Measurements from ENCODE around the gene GET4. TPM values are rescaled to one million over a fixed set of nuclear protein-coding genes. Genes with fewer than 3 reads are reported as not detected.
"Not testable (repeated sequence)": the region's sequence is repeated elsewhere in the genome, so short reads cannot be mapped to it uniquely, and the experiment has no call there.

Gene GET4
- total RNA-seq, 1 experiment from 2014 or later = 50.2 TPM

- DNase-seq (ENCODE audit: low read depth) = no peak
Observed at GRCh38 chr7:869348-869747, 7.0 kb upstream of the GET4 start.

DNA sequence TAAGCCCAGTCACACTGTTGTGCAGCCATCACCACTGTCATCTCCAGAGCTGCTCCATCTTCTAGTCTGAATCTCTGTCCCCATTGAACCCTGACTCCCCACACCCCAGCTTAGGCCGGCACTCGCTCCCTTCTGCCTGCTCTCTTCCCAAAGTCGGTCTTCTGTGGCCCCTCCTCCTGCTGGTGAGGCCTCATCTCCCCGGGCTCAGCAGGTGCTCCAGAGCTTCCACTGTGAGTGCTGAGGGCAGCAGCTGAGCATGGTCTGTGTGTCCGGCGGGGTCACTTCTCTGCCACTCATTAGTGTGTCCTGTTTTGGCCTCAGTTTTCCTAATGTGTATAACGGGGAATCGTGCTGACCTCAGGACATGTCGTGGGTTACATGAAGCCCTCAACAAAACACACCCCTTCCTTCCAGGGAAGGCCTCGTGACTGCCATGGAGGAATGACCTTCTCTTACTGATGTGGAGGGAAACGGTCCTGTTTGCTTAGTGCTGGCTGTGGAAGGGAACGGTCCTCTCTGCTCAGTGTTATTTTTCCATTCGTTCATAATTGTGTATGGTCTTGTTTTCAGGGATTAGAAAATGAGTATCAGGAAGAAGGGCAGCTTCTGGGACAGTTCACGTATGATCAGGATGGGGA lies 4.3 kb upstream of the GET4 start:
- DNase-seq (ENCODE audit: low read depth) = no peak

GRCh38 chr7:872685-873084 lies 3.7 kb upstream of the GET4 start:
- DNase-seq (ENCODE audit: low read depth) = not testable (repeated sequence)

- DNase-seq (ENCODE audit: low read depth) = peak; percentile 88
Observed at GRCh38 chr7:873367-874002, 2.9 kb upstream of the GET4 start.

- DNase-seq (ENCODE audit: low read depth) = no peak
Observed at GRCh38 chr7:874031-874749, 2.2 kb upstream of the GET4 start.

- DNase-seq (ENCODE audit: low read depth) = no peak
Observed at GRCh38 chr7:875051-875450, 1.3 kb upstream of the GET4 start.

DNA sequence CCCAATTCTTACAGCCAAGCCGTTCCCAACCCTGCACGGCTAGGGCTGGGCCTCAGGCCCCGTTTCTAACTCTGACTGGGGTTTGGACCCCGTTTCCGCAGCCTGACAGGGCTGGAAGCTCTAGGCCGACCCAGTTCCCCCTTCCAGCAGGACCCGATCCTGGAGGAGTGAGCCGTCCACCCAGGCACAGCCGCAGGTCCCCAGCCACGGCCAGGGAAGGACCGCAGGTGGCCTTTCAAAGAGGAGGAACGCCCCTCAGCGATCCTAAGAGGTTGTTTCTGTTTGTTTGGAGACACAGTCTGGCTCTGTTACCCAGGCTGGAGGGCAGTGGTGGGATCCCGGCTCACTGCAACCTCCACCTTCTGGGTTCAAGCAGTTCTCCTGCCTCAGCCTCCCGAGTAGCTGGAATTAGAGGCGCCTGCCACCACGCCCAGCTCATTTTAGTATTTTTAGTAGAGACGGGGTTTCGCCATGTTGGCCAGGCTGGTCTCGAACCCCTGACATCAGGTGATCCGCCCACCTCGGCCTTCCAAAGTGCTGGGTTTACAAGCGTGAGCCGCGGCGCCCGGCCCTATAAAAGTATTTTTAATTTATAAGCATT lies 778 bp upstream of the GET4 start:
- DNase-seq (ENCODE audit: low read depth) = no peak

- no peak for DNase-seq (ENCODE audit: low read depth)
Observed at GRCh38 chr7:876972-877311, 588 bp downstream of the GET4 start.

DNA sequence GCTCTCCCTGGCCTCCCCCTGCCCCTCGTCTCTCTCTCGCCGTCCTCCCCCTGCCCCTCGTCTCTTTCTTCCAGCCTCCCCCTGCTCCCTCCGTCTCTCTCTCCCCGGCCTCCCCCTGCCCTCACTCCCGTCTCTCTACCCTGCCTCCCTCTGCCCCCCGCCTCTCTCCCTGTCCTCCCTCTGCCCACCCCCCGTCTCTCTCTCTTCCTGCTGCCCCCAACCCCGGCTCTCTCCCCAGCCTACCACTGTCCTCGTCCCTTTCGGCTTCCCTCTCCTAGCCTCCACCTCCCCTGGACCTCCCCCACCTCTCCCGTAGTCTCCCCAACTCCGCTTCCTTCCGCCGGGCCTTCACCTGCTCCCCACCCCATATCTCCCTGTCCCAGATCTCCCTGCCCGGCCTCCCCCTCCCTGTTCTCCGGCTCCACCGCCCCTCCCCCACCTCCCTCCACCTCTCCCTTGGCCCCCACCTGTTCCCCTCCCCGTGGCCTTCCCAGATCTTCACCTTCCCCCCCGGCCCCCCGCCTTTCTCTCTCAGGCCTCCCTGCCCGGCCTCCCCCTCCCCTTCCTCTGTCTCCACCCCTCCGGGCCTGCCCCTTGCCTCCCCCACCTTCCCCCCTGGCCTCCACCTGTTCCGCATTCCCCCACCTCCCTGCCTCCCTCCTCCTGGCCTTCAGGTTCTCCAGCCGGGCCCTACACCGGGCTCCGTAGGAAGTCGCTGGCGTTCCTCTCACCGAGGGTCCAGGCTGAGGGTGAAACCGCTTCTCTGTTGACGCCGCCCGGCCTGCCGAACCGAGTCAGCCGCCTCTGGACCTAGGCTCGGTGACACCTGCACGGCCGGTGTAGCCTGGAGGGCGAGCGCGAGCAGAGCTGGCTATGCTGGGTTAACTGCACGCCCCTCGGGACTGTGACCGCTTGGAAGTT lies 1.2 kb downstream of the GET4 start:
- no peak for DNase-seq (ENCODE audit: low read depth)

DNA sequence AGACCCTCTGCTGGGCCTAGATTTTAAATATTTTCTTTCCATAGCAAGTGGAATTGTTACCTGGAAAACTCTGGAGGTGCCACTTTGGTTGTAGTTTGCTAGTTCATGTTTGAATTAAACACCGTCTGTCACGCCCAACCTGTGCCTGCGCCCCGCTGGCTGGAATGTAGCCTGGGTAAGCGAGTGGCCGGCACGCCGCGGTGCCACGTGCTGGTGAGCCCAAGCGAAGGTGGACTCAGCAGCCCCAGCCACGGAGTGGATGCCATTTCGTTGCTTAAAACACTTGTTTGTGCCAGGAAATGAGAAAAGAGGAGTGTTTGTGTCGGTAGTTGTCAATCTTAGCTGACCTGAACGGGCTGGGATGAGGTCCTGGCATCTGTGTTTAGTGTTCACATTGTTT lies 2.7 kb downstream of the GET4 start:
- no peak for DNase-seq (ENCODE audit: low read depth)

GRCh38 chr7:879706-880105 lies 3.4 kb downstream of the GET4 start:
- DNase-seq (ENCODE audit: low read depth) = no peak

- no peak for DNase-seq (ENCODE audit: low read depth)
Observed at GRCh38 chr7:880450-880849, 4.1 kb downstream of the GET4 start.

- DNase-seq (ENCODE audit: low read depth) = no peak
Observed at GRCh38 chr7:881441-882234, 5.3 kb downstream of the GET4 start.

DNA sequence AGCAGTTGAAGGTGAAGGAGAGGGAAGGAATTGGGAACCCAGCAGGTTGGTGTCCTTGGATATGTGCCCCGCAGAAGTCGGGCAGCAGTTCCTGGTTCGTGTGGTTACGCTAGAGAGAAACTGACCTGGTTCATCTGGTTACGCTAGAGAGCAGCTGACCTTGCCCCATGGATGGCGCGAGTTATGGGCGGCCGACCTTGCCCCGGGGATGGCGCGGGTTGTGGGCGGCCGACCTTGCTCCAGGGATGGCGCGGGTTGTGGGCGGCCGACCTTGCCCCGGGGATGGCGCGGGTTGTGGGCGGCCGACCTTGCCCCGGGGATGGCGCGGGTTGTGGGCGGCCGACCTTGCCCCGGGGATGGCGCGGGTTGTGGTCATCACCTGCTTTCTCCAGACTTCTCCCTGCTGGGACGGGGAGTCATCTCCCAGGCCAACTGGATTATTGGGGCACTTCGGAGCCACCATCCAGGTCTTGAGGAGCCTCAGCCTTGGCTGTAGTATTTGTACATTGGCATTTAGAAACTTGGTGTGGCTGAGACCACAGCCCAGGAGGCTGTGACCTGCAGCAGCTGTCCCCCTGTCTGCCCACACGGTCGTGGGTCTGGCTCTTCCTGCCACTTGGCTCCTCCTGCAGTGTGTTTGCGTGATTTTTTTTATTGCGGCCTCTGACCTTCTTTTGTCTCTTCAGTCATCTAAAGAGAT lies 6.1 kb downstream of the GET4 start:
- DNase-seq (ENCODE audit: low read depth) = no peak

DNA sequence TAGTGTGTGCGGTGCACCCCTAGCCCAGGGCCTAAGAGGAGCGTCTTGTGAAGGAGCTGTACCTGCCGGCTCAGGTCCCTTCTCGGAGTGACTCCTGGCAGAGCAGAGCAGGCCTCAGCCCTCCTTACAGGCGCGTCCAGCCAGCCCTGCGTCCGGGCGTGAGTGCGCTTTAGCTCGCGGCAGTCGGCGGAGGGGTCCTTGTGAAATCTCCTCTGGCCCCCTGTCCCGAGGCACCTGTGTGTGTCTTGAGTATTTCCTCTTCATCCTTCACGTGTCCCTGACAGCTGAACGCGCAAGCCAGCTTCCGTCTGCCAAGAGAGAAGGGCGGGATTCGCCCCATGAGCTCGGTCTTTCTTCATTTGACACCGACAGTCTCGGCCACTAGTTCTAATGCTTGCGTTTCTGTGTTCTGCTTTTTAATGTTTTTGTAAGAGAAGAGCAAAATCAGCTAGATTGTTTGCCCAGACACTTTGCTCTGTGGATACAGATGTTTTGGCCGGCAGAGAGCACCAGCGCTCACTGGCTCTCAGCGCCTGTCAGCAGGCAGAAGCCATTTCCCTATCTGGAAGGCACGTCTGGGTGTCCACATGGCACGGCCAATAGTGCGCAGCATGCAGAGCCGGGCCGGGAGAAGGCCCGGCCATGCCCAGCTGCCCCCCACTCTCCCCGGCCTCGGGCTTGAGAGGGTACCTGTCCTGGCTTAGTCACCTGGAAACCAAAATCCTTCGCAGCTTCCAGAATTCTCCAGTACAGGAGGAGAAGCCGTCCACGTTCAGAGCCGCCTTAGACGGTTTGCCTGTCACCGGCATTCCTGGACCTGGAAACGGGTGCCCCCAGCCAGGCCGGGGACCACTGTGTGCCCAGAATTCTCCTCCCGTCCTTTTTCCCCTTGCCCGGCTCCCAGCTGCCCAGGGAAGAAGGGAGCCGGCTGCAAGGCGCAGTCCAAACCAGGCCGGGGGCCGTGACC lies 7.0 kb downstream of the GET4 start:
- no peak for DNase-seq (ENCODE audit: low read depth)

DNA sequence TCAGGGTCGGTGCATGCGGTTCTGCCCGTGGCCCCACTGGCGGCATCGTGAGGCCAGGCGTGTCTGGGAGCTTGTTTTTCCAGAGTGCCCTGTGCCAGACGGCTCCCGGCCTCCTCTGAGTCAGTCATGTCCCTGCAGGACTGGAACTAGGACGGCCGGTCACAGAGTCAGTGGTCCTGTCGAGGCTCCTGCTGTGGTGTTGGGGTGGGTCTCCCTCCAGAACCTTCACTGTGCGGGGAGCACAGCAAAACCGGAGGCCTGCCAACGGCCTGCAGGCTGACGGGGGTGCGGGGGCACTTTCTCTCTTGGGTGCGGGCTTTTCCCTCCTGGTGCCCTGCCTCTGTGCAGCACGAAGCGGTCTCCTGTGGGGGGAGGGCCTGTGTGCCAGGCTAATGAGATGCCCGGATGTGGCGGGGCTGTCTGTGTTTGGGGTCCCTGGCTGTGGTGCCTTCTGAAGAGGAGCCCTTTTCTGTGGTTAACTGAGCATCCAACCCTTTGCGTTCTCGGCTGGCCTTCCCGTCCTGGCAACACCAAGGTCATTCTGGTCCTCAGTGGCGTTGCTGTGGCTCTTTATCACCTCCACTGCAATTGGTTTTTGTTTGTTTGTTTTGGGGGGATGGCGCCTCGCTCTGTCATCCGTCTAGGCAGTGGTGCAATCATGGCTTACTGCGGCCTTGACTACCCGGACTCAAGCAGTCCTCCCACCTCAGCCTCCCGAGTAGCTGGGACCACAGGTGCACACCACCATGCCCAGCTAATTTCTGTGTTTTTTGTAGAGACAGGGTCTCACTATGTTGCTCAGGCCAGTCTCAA lies 8.0 kb downstream of the GET4 start:
- DNase-seq (ENCODE audit: low read depth) = no peak

DNA sequence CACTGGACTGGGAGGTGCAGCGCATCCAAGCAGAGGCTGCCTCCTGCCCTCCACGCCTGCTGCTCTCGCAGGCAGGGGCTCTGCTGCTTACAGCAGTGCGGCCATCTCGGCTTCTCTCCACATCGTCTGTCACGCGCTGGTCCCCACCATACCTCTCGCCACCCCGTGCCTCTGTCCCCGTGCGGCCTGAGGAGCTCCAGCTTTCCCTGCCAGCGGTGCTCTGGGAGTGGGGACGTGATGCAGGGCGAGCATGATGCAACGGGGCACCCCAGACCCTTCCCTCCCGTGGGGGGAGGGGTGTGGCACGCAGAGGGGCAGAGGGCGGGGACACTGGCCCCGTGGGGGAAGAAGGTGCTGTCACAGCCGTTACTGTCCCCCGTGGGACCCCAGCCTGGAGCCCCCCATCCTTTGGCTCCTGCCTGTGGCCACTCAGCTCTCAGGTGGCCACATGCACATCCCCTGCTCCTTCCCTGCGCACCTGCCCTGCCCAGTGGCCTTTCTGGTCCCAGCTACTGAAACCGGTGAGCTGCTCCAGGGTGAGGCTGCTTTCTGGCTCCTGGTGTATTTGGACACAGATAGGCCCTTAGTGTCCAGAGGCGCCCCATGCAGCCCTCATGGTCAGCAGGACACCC lies 9.0 kb downstream of the GET4 start:
- no peak for DNase-seq (ENCODE audit: low read depth)
